CD4-positive, alpha-beta memory T cell (primary cell): ENCODE results near the gene TNIP2. TPM values are rescaled to one million over a fixed set of nuclear protein-coding genes. Genes with fewer than 3 reads are reported as not detected.
A peak's percentile ranks its signal among the peaks of the same experiment; 100 is the strongest.

Experiments
- CTCF ChIA-PET: fragments of 350-600 bp; sonication (Branson Sonifier 250); formaldehyde crosslinking; loops from one replicate; lab custom pipeline; 2021; ENCODE audit warnings: inconsistent platforms; ENCODE audit not compliant: partially characterized antibody; lab: Charles Lee
- POLR2A ChIA-PET: fragments of 350-600 bp; sonication (Branson Sonifier 250); formaldehyde crosslinking; loops from one replicate; lab custom pipeline; 2021; ENCODE audit not compliant: partially characterized antibody; lab: Charles Lee
- DNase-seq, 5 donors: peaks; one replicate each; pipeline versions ENCODE4 v3.0.0 to v3.0.0-alpha.2; 2020 to 2022; ENCODE audit warnings: mixed read lengths in 1 of 5
- H3K27ac ChIP-seq: one replicate; pipeline ENCODE4 v1.7.0; 2013; ENCODE audit warnings: low read depth, low read length
- H3K27me3 ChIP-seq: 2 replicates; pipeline ENCODE4 v1.7.0; 2013; ENCODE audit warnings: mild to moderate bottlenecking, low read length, moderate library complexity; ENCODE audit not compliant: insufficient read depth
- H3K36me3 ChIP-seq: 2 replicates; pipeline ENCODE4 v1.7.0; 2013; ENCODE audit warnings: mild to moderate bottlenecking, low read length, moderate library complexity; ENCODE audit not compliant: insufficient read depth
- H3K4me1 ChIP-seq: 2 replicates; pipeline ENCODE4 v1.7.0; 2013; ENCODE audit warnings: mild to moderate bottlenecking, low read length, moderate library complexity; ENCODE audit not compliant: insufficient read depth
- H3K4me3 ChIP-seq, 2 donors: one replicate each; pipeline ENCODE4 v1.7.0; 2013; ENCODE audit warnings: low read length in 2 of 2, mild to moderate bottlenecking in 1 of 2
- H3K9me3 ChIP-seq, 2 donors: one replicate each; pipeline ENCODE4 v1.7.0; 2013; ENCODE audit warnings: low read length in 2 of 2, control low read depth in 1 of 2; ENCODE audit not compliant: control insufficient read depth in 1 of 2
- H3K27ac Mint-ChIP-seq, 7 donors: one replicate each; pipeline ENCODE4 v1.8.0; 2020 to 2021; ENCODE audit warnings: mixed read lengths in 7 of 7, mild to moderate bottlenecking in 6 of 7, inconsistent platforms in 3 of 7, moderate library complexity in 3 of 7
- H3K27me3 Mint-ChIP-seq, 2 donors: one replicate each; pipeline ENCODE4 v1.8.0; 2020 to 2021; ENCODE audit warnings: mixed read lengths in 2 of 2
- H3K36me3 Mint-ChIP-seq, 2 donors: one replicate each; pipeline ENCODE4 v1.8.0; 2020 to 2021; ENCODE audit warnings: mixed read lengths in 2 of 2, inconsistent platforms in 1 of 2, mild to moderate bottlenecking in 1 of 2
- H3K4me1 Mint-ChIP-seq, 4 donors: one replicate each; pipeline ENCODE4 v1.8.0; 2020 to 2021; ENCODE audit warnings: mixed read lengths in 4 of 4, mild to moderate bottlenecking in 1 of 4
- H3K4me3 Mint-ChIP-seq, 8 donors: one replicate each; pipeline ENCODE4 v1.8.0; 2020 to 2021; ENCODE audit warnings: mixed read lengths in 8 of 8, mild to moderate bottlenecking in 7 of 8, moderate library complexity in 6 of 8, inconsistent platforms in 3 of 8
- H3K9me3 Mint-ChIP-seq, 8 donors: one replicate each; pipeline ENCODE4 v1.8.0; 2020 to 2021; ENCODE audit warnings: mixed read lengths in 8 of 8, mild to moderate bottlenecking in 5 of 8, inconsistent platforms in 3 of 8, moderate library complexity in 1 of 8
- intact Hi-C: fragments of 100-400 bp; cut with micrococcal nuclease; formaldehyde crosslinking; loops from one replicate; pipeline ENCODE4 v1.15.1; 2023
- polyA plus RNA-seq, 2 donors: library from polyadenylated mRNA; unstranded; fragments of 300-500 nt; fragmentation: Illumina TruSeq; gene quantifications; one replicate each; pipeline ENCODE4 v1.2.3, GENCODE V29; 2021
- total RNA-seq, 2 experiments: library from RNA; stranded (reverse); gene quantifications; one replicate each; pipeline ENCODE4 v1.2.3, GENCODE V29; 2021

TNIP2 gene
- total and polyA plus RNA-seq, 4 experiments from 2014 or later: 45.8 to 50.5 (median 49.2) TPM

DNA sequence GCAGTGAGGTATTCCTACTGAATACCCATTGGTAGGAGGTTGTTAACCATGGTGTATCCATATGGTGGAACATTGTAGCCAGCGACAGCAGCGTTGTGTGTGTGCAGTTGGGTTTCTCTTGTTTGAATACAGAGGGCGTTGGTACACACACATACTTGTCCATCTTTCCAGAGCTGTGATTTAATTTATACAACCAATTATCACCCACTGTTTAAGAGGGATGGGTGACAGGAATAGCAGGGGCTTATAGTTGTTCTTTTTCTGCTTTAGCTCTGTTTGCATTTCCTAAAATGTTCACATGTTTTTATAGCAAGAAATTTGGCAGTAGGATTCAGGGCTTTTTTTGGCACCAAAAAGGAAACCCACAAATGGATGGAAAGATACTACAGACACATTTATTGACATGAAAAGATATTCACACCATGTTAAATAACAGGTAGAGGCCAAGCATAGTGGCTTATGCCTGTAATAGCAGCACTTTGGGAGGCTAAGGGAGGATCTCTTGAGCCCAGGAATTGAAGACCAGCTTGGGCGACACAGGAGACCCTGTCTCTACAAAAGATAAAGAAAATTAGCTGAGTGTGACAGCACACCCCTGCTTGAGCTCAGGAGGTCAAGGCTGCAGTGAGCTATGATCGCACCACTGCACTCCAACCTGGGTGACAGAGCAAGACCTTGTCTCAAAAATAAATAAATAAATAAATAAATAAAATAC lies 60.6 kb downstream of the TNIP2 start:
- CTCF ChIA-PET: interaction anchor here (0.7 kb wide), 1 partner anchor 22 kb away, joined by 3 read pairs; no protein-coding TSS in a partner anchor
- intact Hi-C loops: no loop called here

DNA sequence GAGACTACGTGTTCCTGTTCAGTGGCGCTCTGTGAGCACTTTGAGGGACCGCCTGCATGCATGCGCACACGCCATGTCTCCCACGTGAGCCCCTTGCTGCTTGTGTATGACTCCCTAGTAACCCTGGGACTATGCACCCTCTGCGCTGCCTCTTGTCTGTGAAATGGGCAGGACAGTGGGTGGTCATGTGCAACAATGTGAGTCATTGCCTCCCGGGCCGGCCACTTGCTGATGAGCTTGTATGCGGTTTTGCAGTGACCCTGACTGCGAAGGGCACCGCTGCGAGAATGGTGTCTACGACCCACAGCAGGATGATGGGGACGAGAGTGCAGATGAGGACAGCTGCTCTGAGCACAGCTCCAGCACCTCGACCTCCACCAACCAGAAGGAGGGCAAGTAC lies 61.4 kb downstream of the TNIP2 start:
- Histone ChIP-seq H3K27me3 (no peaks in the 10 kb centered on the region), H3K9me3 (no peaks in the 10 kb centered on the region), H3K36me3 (peaks cover 73% of the 10 kb centered on the region), H3K27ac (no peak overlapping the region), H3K4me1 (no peaks in the 10 kb centered on the region), H3K4me3 (no peak overlapping the region)
- no peaks in the 10 kb centered on the region for H3K27me3 Mint-ChIP-seq
- H3K36me3 Mint-ChIP-seq: peaks cover 67 to 87% of the 10 kb centered on the region in 2 donors
- ChIA-PET CTCF (interaction anchor here (0.7 kb wide), 1 partner anchor 22 kb away, joined by 3 read pairs; no protein-coding TSS in a partner anchor), POLR2A (no interaction called here)
- no peaks in the 10 kb centered on the region for H3K9me3 Mint-ChIP-seq
- peaks cover 0 to 2% (median 0%) of the 10 kb centered on the region in 4 donors for H3K4me1 Mint-ChIP-seq
- no peak for DNase-seq
- no peak overlapping the region for H3K4me3 Mint-ChIP-seq
- intact Hi-C loops: no loop called here
- no peak overlapping the region for H3K27ac Mint-ChIP-seq

More for the DNA sequence above, 60.6 kb downstream of the TNIP2 start:
- no peak overlapping the region for H3K27ac ChIP-seq
- no peaks in the 10 kb centered on the region for H3K9me3 ChIP-seq
- Mint-ChIP-seq H3K4me1 (no peaks in the 10 kb centered on the region), H3K27me3 (no peaks in the 10 kb centered on the region), H3K9me3 (no peaks in the 10 kb centered on the region), H3K36me3 (peaks cover 67 to 89% of the 10 kb centered on the region in 2 donors), H3K4me3 (no peak overlapping the region), H3K27ac (peak overlapping the region in 1 of 7 donors; percentile 37)
- H3K27me3 ChIP-seq: no peaks in the 10 kb centered on the region
- POLR2A ChIA-PET: no interaction called here
- no peak for DNase-seq
- no peaks in the 10 kb centered on the region for H3K4me1 ChIP-seq
- peaks cover 76% of the 10 kb centered on the region for H3K36me3 ChIP-seq
- no peak overlapping the region for H3K4me3 ChIP-seq

GRCh38 chr4:2691952-2692435 lies 64.1 kb downstream of the TNIP2 start:
- H3K27ac Mint-ChIP-seq: peak overlapping the region in 6 of 7 donors; percentile 29 to 81 (median 64)

More at GRCh38 chr4:2691952-2692435, 64.1 kb downstream of the TNIP2 start:
- H3K4me3 ChIP-seq: no peak overlapping the region
- H3K9me3 ChIP-seq: no peaks in the 10 kb centered on the region
- peaks cover 64 to 91% of the 10 kb centered on the region in 2 donors for H3K36me3 Mint-ChIP-seq
- peaks cover 68% of the 10 kb centered on the region for H3K36me3 ChIP-seq
- intact Hi-C loops: no loop called here
- H3K4me1 ChIP-seq: no peaks in the 10 kb centered on the region
- no peak overlapping the region for H3K4me3 Mint-ChIP-seq
- no peak overlapping the region for H3K27ac ChIP-seq
- H3K27me3 Mint-ChIP-seq: no peaks in the 10 kb centered on the region
- no peaks in the 10 kb centered on the region for H3K9me3 Mint-ChIP-seq
- CTCF ChIA-PET: no interaction called here
- peaks cover 0 to 5% (median 0%) of the 10 kb centered on the region in 4 donors for H3K4me1 Mint-ChIP-seq
- POLR2A ChIA-PET: no interaction called here
- H3K27me3 ChIP-seq: no peaks in the 10 kb centered on the region
- DNase-seq: no peak

Other genes starting within 250 kb of the TNIP2 start
- gene FAM193A, start 219.7 kb downstream of the TNIP2 start, total RNA-seq: 10 to 100 TPM; 47.8 TPM
- 1 to 10 TPM in 1 of 2 donors, under 1 TPM in 1; 0.16 to 4.4 TPM for gene FAM193A, start 219.7 kb downstream of the TNIP2 start, polyA plus RNA-seq
- 10 to 100 TPM; 37.9 to 44.3 TPM for gene SH3BP2, start 36.7 kb upstream of the TNIP2 start, total RNA-seq
- 10 to 100 TPM in 1 of 2 donors, 1 to 10 TPM in 1; 3.8 to 16.3 TPM for gene SH3BP2, start 36.7 kb upstream of the TNIP2 start, polyA plus RNA-seq
- gene ADD1, start 87.5 kb upstream of the TNIP2 start, total RNA-seq: 100 to 1,000 TPM; 289 to 293 TPM
- 100 to 1,000 TPM; 159 to 171 TPM for gene ADD1, start 87.5 kb upstream of the TNIP2 start, polyA plus RNA-seq
- gene NOP14, start 207.1 kb upstream of the TNIP2 start, total RNA-seq: 10 to 100 TPM; 41.3 to 41.4 TPM
- 10 to 100 TPM in 1 of 2 donors, 1 to 10 TPM in 1; 2.6 to 35.5 TPM for gene NOP14, start 207.1 kb upstream of the TNIP2 start, polyA plus RNA-seq
- gene GRK4, start 207.2 kb upstream of the TNIP2 start, total RNA-seq: 1 to 10 TPM; 2.8 to 3.2 TPM
- gene GRK4, start 207.2 kb upstream of the TNIP2 start, polyA plus RNA-seq: 1 to 10 TPM in 1 of 2 donors, under 1 TPM in 1; 0.55 to 1.9 TPM